ENCODE measurements around the gene MAPK12. TPM values are rescaled to one million over a fixed set of nuclear protein-coding genes. Genes with fewer than 3 reads are reported as not detected.

MAPK12 gene
- total RNA-seq, 1 experiment from 2014 or later: 86.7 TPM

GRCh38 chr22:50289942-50290630 is 28.6 kb upstream of the MAPK12 start (continued):
- no peak for TF ChIP-seq RAD21 (IDR thresholded peaks at IDR 0.05; ENCODE audit: low read depth)
- no peak for TF ChIP-seq EZH2phosphoT487 (IDR thresholded peaks at IDR 0.05; ENCODE audit: borderline replicate concordance)
- no peak for TF ChIP-seq FOSL1 (IDR thresholded peaks at IDR 0.05; ENCODE audit: low read depth)
- TF ChIP-seq CTCF (IDR thresholded peaks at IDR 0.05 in 2 of 3, conservative IDR thresholded peaks at IDR 0.05 in 1 of 3; ENCODE audit: borderline replicate concordance in 1 of 3, insufficient read depth in 1 of 3, low read depth in 2 of 3, low read length in 2 of 3): no peak

- ChIA-PET POLR2A (no interaction called here), CTCF (no interaction called here), RAD21 (ENCODE audit: low non-redundant PET in 1 of 2, low total read pairs in 2 of 2, uncharacterized antibody in 2 of 2, unreplicated experiment in 2 of 2) (no interaction called here)
- Histone ChIP-seq H3K4me3 (replicated peaks in 1 of 2; ENCODE audit: low read depth in 1 of 2, low read length in 2 of 2) (no peak overlapping the region), H3K9me3 (ENCODE audit: control insufficient read depth in 1 of 2, insufficient read depth in 1 of 2, low read depth in 1 of 2, low read length in 2 of 2) (no peaks in the 10 kb centered on the region), H4K20me1 (ENCODE audit: insufficient read depth) (no peaks in the 10 kb centered on the region), H3K4me2 (ENCODE audit: low read length) (no peak overlapping the region), H2AFZ (ENCODE audit: low read depth, low read length, poor library complexity, severe bottlenecking) (no peak overlapping the region), H3K79me2 (ENCODE audit: insufficient read depth, low read length) (peaks cover 76% of the 10 kb centered on the region), H3K4me1 (ENCODE audit: control insufficient read depth in 1 of 2, insufficient read depth in 2 of 2, low read length in 2 of 2) (peaks cover 19 to 22% of the 10 kb centered on the region in 2 experiments), H3K27me3 (ENCODE audit: insufficient read depth, low read length) (no peaks in the 10 kb centered on the region), H3K36me3 (ENCODE audit: control insufficient read depth in 1 of 2, insufficient read depth in 2 of 2, low read length in 2 of 2) (peaks cover 18 to 53% of the 10 kb centered on the region in 2 experiments; a peak in 3 of 4 replicates), H3K9ac (ENCODE audit: low read length) (no peak overlapping the region), H3K27ac (ENCODE audit: low read depth, low read length) (peak overlapping the region; percentile 33; the same call in 1 of the 2 replicates), H3K9me2 (ENCODE audit: insufficient read depth) (no peaks in the 10 kb centered on the region)
- no peak for ATAC-seq
- BruUV-seq (replicated peaks): no TSS peak
- intact Hi-C loops (cut with micrococcal nuclease): no loop called here
- DNase-seq (ENCODE audit: low read depth, low spot score): no peak
- TF ChIP-seq EZH2phosphoT487 (IDR thresholded peaks at IDR 0.05; ENCODE audit: borderline replicate concordance): no peak
- no peak for TF ChIP-seq ZNF274 (IDR thresholded peaks at IDR 0.05; ENCODE audit: low read depth, low read length)
- TF ChIP-seq ELF1 (IDR thresholded peaks at IDR 0.05; ENCODE audit: borderline replicate concordance, low read depth): no peak
- TF ChIP-seq CEBPB (IDR thresholded peaks at IDR 0.05; ENCODE audit: low read depth): no peak
- no peak for TF ChIP-seq YY1 (IDR thresholded peaks at IDR 0.05; ENCODE audit: extremely low read depth, insufficient replicate concordance, low read depth, low read length)
- TF ChIP-seq SIN3A (IDR thresholded peaks at IDR 0.05; ENCODE audit: low read depth): no peak
- no peak for TF ChIP-seq REST (IDR thresholded peaks at IDR 0.05; ENCODE audit: low read depth)
- no peak for TF ChIP-seq CBX3 (IDR thresholded peaks at IDR 0.05; ENCODE audit: low read depth)
- no peak for TF ChIP-seq POLR2AphosphoS5 (IDR thresholded peaks at IDR 0.05; ENCODE audit: low read depth, low read length)
- TF ChIP-seq SRF (IDR thresholded peaks at IDR 0.05; ENCODE audit: low read depth): no peak
- TF ChIP-seq MAX (IDR thresholded peaks at IDR 0.05): no peak
- TF ChIP-seq FOSL1 (IDR thresholded peaks at IDR 0.05; ENCODE audit: low read depth): no peak
- TF ChIP-seq SP1 (IDR thresholded peaks at IDR 0.05; ENCODE audit: low read depth): no peak
Measured at GRCh38 chr22:50289151-50289941, 27.9 kb upstream of the MAPK12 start.
